RWPE2 (cell line): ENCODE measurements around the gene KIRREL3.

ENCODE experiments used
- ATAC-seq: fragments of 200-7000 bp; cut with Tn5 transposase; 3 replicates; pipeline ENCODE4 v1.9.1; 2021; ENCODE audit warnings: low read depth
- DNase-seq: peaks from one replicate; pipeline ENCODE4 v3.0.0-alpha.2; 2020; ENCODE audit warnings: low spot score
- H3K27ac ChIP-seq: fragments of 450-650 bp; 2 replicates; pipeline ENCODE4 v1.5.1; 2017; ENCODE audit warnings: mild to moderate bottlenecking; ENCODE audit not compliant: poor library complexity, severe bottlenecking
- H3K27me3 ChIP-seq: fragments of 250-450 bp; sonication (Bioruptor Pico); 2 replicates; pipeline ENCODE4 v1.5.1; 2021; ENCODE audit warnings: mild to moderate bottlenecking, moderate library complexity; ENCODE audit not compliant: insufficient read depth, poor library complexity, severe bottlenecking
- H3K36me3 ChIP-seq: fragments of 250-450 bp; sonication (Bioruptor Pico); 2 replicates; pipeline ENCODE4 v1.5.1; 2020; ENCODE audit warnings: low read depth, mild to moderate bottlenecking, moderate library complexity
- H3K4me1 ChIP-seq: fragments of 250-450 bp; sonication (Bioruptor Pico); 2 replicates; pipeline ENCODE4 v1.5.1; 2021; ENCODE audit warnings: mild to moderate bottlenecking, moderate library complexity; ENCODE audit not compliant: insufficient read depth, poor library complexity, severe bottlenecking
- H3K4me3 ChIP-seq: fragments of 250-450 bp; sonication (Bioruptor Pico); 2 replicates; pipeline ENCODE4 v1.5.1; 2021; ENCODE audit warnings: mild to moderate bottlenecking, moderate library complexity; ENCODE audit not compliant: severe bottlenecking
- H3K9me3 ChIP-seq: fragments of 250-450 bp; sonication (Bioruptor Pico); 2 replicates; pipeline ENCODE4 v1.5.1; 2021; ENCODE audit warnings: mild to moderate bottlenecking, moderate library complexity; ENCODE audit not compliant: severe bottlenecking
- CTCF ChIP-seq: fragments of 450-650 bp; IDR thresholded peaks from one replicate; pipeline ENCODE4 v1.5.1; 2017; ENCODE audit warnings: mild to moderate bottlenecking, moderate library complexity; ENCODE audit not compliant: poor library complexity, severe bottlenecking

KIRREL3 gene

GRCh38 chr11:126989942-126990715, 10.4 kb downstream of the KIRREL3 start:
- Histone ChIP-seq H3K27ac (no peak overlapping the region), H3K36me3 (no peaks in the 10 kb centered on the region), H3K4me3 (no peak overlapping the region), H3K27me3 (no peaks in the 10 kb centered on the region), H3K9me3 (no peaks in the 10 kb centered on the region), H3K4me1 (no peaks in the 10 kb centered on the region)
- TF ChIP-seq CTCF: peak; percentile 84
- peak; percentile 78 for ATAC-seq
- no peak for DNase-seq

GRCh38 chr11:126988655-126989054, 11.9 kb downstream of the KIRREL3 start:
- DNase-seq (no peak), ATAC-seq (no peak)
- H3K27me3 ChIP-seq: no peaks in the 10 kb centered on the region
- no peaks in the 10 kb centered on the region for H3K36me3 ChIP-seq
- H3K9me3 ChIP-seq: no peaks in the 10 kb centered on the region
- H3K4me3 ChIP-seq: no peak overlapping the region
- no peak overlapping the region for H3K27ac ChIP-seq
- TF ChIP-seq CTCF: no peak
- H3K4me1 ChIP-seq: no peaks in the 10 kb centered on the region

GRCh38 chr11:126981635-126982034, 18.9 kb downstream of the KIRREL3 start:
- Histone ChIP-seq H3K4me3 (no peak overlapping the region), H3K9me3 (no peaks in the 10 kb centered on the region), H3K27ac (no peak overlapping the region), H3K36me3 (no peaks in the 10 kb centered on the region), H3K27me3 (peaks cover 5% of the 10 kb centered on the region), H3K4me1 (no peaks in the 10 kb centered on the region)
- DNase-seq (no peak), ATAC-seq (no peak)
- TF ChIP-seq CTCF: no peak

- ATAC-seq (no peak), DNase-seq (no peak)
- H3K4me3 ChIP-seq: no peak overlapping the region
- no peaks in the 10 kb centered on the region for H3K9me3 ChIP-seq
- H3K27me3 ChIP-seq: peaks cover 5% of the 10 kb centered on the region
- TF ChIP-seq CTCF: no peak
- no peaks in the 10 kb centered on the region for H3K4me1 ChIP-seq
- H3K27ac ChIP-seq: no peak overlapping the region
- no peaks in the 10 kb centered on the region for H3K36me3 ChIP-seq
Observed at GRCh38 chr11:126978911-126979310, 21.7 kb downstream of the KIRREL3 start.

- Histone ChIP-seq H3K36me3 (no peaks in the 10 kb centered on the region), H3K4me3 (no peak overlapping the region), H3K4me1 (no peaks in the 10 kb centered on the region), H3K9me3 (no peaks in the 10 kb centered on the region), H3K27ac (no peak overlapping the region), H3K27me3 (peaks cover 5% of the 10 kb centered on the region)
- DNase-seq: no peak
- no peak for ATAC-seq
- no peak for TF ChIP-seq CTCF
Observed at GRCh38 chr11:126978165-126978564, 22.4 kb downstream of the KIRREL3 start.
